Activated naive CD8-positive, alpha-beta T cell treated with anti-CD3 and anti-CD28 coated beads, Interleukin-2, amount 10 ng/mL, durations not matched to agents 7 days and 5 days (primary cell): ENCODE measurements around the gene LSM14B. TPM values are rescaled to one million over a fixed set of nuclear protein-coding genes. Genes with fewer than 3 reads are reported as not detected.

Experiments
- total RNA-seq, 2 experiments: library from RNA; stranded (reverse); gene quantifications; one replicate each; pipeline ENCODE4 v1.2.3, GENCODE V29; 2021

LSM14B gene
- total RNA-seq, 2 experiments from 2014 or later, result 45.1 to 45.5 TPM

Other genes with a start within 250 kb of the LSM14B start
- gene TAF4, start 56.6 kb upstream of the LSM14B start, total RNA-seq, result 10 to 100 TPM; 22.6 to 23.8 TPM
- gene PSMA7, start 20.9 kb downstream of the LSM14B start, total RNA-seq, result 100 to 1,000 TPM; 219 to 236 TPM
- gene SS18L1, start 21.3 kb downstream of the LSM14B start, total RNA-seq, result 10 to 100 TPM; 21.0 to 23.3 TPM
- 10 to 100 TPM; 34.9 to 39.5 TPM for gene MTG2, start 60.6 kb downstream of the LSM14B start, total RNA-seq
- not detected for gene HRH3, start 97.8 kb downstream of the LSM14B start, total RNA-seq
- 10 to 100 TPM; 47.2 to 49.5 TPM for gene OSBPL2, start 116.0 kb downstream of the LSM14B start, total RNA-seq
- gene ADRM1, start 180.5 kb downstream of the LSM14B start, total RNA-seq, result 10 to 100 TPM; 72.4 to 74.6 TPM
- gene LAMA5, start 244.8 kb downstream of the LSM14B start, total RNA-seq, result under 1 TPM; 0.54 to 0.80 TPM